ENCODE results near the gene NDUFS6.
"Not testable (repeated sequence)": the region's sequence is repeated elsewhere in the genome, so short reads cannot be mapped to it uniquely, and the experiment has no call there.

NDUFS6 gene

DNA sequence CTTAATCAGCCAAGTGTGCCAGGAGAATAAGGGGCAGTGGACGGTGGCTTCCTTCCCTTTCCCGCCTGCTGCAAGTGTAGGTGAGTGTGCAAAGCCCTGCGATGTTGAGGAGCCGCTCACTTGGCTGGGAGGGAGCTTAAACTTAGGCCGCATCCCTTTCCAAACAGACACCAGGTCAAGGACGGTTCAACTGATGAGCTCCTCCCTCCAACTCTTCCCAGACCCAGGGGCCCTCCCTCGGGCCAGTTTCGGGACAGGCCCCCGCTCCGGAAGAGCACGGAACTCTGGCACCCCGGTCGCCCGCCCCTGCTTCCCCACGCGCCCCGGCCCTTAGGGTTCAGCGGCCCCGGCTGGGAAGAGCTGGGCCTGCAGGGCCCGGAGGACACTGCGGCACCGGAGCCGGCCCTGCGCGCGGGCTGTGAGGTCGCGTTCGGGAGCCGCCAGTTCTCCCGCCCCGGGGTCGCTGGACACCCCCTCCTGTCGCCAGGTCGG lies 2.1 kb upstream of the NDUFS6 start:
- no peak for DNase-seq

- peak; percentile 94 for DNase-seq
These were observed 1.4 kb upstream of the NDUFS6 start, which contains the start of gene MRPL36 for GRCh38 chr5:1799602-1800471. TSS of gene MRPL36 (minus strand) at chr5:1799837. CDS start at chr5:1798935, 902 bp downstream.

GRCh38 chr5:1800472-1801221 lies 560 bp upstream of the NDUFS6 start:
- DNase-seq: peak; percentile 68

DNA sequence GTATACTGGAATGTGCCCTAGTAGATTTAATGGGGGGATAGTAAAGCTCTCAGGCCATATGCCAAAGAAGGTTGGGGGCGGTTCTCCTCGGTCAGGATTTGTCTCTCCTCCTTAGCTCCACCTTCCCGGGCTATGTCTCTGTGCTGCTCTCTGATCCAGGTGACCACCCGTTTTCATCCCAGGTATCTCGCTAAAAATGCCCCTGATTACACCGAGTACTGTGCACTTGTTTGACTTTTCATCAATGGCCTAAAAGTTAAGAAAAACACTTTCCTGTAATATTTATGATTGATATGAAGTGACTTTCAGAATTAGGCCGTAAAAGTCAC lies 724 bp downstream of the NDUFS6 start:
- peak; percentile 26 for DNase-seq

- DNase-seq: no peak
These were observed 2.0 kb downstream of the NDUFS6 start for GRCh38 chr5:1803192-1803591.

DNA sequence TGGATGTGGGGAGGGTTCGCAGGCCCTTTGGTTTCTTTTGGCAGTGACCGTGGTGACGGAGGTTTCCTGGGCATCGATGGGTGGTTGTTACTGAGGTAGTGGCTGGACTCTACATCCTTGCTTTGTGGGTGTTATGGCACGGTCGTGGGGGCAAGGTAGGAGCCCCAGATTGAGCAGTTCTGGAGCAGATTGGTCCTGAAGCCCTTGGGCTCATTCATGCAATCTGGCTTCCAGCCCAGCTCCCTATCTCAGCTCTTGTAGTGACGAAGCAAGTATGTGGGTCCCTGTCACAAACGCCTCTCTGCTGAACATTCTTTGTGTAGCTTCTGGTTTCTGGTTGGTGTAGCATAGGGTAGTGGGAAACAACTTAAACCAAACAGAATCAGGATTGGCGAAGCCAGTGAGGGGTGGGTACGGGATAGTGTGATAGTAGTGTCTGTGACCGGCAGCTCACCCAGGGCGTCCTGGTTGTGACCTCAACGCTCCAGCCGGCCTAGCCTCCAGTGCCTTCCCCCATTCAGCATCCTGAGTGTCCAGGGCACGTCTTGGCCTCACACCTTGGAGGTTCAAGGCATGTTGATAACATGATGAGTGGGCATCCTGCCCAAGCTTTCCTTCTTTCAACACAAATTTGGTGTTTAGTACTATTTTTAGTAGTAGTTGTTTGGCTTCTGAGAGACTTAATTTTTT lies 2.9 kb downstream of the NDUFS6 start:
- DNase-seq: no peak

DNA sequence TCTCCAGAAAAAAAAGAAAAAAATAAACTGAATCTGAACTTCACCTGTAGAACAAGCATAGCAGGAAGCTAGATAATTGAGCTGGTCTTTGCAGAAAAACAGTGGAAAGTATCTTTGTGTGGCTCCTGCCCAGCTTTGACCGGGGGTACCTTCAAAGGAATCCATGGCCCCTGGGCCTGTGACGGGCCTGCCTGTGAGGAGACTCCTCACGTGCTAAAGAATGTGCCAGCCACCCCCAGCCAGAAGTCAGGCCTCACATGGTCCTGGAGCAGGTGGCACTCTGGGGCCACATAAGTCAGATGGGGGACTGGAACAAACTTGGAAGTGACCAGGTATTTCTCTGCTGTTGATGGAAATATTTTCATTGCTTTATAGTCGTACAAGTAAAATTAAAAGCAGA lies 4.1 kb downstream of the NDUFS6 start:
- no peak for DNase-seq

DNA sequence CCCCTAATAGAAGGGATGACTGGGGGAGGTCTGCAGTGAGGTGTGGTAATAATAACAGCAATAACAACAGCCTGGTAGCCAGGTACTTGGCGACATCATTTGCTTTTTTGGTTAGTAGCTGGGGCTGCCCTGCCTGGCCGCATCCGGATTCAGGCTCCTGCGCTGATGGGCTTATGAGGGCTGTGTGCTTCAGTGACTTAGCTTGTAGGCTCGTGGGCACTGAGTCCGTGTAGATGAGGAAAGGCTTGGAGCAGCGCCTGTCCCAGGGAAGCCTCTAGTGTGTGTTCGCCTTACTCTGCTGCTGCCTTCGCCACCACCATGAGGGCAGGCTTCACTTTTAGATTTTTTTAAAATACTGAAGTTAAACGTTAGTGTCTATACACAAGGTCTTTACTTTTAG lies 4.5 kb downstream of the NDUFS6 start:
- DNase-seq: no peak

- DNase-seq: no peak
These were observed 5.0 kb downstream of the NDUFS6 start for GRCh38 chr5:1806199-1806598.

- no peak for DNase-seq
These were observed 5.8 kb downstream of the NDUFS6 start for GRCh38 chr5:1806974-1807373.

DNA sequence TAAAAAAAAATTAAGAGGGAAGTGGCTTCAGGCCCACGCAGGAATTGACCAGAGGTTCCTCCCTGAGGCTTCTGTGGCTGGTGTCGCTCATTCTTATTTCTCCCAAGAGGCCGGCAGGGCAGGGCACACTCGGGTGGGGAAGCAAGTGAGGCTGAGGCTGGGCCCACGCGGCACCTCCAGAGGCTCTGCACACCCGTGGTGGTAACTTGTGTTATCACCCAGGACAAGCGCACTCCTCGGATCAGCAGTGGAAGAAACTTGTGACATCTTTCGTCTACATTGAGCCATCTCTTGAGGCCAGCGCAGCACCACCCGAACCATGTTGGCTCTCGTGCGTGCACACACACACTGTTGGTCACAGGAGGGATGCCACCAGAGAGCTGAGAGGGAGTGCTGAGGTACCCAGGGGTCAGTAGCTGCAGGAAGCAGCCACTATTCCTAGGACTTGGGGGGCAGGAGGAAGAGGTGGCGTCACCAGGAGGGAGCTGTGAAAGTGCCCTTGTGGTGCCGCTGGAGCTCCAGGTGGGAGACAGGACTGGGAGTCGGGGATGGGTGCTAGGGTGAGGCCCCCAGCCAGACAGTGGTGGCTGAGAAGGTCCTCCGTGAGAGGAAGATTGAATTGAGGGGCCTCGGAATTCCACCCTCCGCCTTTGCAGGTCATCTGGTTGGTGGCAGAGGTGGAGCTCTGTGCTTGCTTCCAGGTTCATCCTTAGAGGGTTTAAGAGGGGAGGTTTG lies 6.4 kb downstream of the NDUFS6 start:
- DNase-seq: no peak

- no peak for DNase-seq
These were observed 7.2 kb downstream of the NDUFS6 start for GRCh38 chr5:1808439-1808838.

- DNase-seq: no peak
These were observed 8.3 kb downstream of the NDUFS6 start for GRCh38 chr5:1809416-1810035.

GRCh38 chr5:1810581-1811101 lies 9.4 kb downstream of the NDUFS6 start:
- DNase-seq: no peak

- DNase-seq: no peak
These were observed 13.2 kb downstream of the NDUFS6 start for GRCh38 chr5:1814183-1815020.

DNA sequence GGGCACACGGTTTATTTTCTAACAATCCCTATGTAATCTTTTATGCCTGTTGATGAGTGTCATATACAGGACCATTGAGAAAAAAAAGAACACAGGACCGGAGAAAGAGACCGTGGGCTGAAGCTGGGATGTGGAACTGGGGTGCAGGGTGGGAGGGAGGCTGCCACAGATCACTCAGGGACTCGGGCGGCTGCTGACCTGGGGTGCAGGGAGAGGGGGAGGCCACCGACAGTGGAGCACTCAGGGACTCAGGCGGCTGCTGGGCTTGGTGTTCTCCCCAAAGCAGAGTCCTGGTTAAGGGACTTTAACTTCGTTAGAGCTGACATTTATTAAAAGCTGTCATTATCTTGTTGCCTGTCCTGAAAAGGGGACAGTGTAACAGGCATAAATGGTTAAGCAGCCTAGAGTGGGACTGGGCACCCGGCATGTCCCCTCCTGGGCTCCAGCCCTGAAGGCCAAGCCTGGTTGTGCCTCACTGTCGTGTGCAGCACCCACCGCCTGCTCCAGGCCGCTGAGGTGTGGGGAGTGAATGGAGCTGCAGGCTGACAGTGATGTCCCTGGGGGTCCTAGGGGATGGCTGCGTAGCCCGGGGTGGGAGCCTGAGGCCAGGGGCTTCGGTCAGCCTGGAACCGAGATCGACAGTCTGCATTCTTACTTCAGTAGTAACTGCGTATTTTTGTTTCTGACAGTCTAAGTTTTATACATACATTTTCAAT lies 14.0 kb downstream of the NDUFS6 start:
- no peak for DNase-seq

GRCh38 chr5:1815881-1816292 lies 14.7 kb downstream of the NDUFS6 start:
- no peak for DNase-seq

DNA sequence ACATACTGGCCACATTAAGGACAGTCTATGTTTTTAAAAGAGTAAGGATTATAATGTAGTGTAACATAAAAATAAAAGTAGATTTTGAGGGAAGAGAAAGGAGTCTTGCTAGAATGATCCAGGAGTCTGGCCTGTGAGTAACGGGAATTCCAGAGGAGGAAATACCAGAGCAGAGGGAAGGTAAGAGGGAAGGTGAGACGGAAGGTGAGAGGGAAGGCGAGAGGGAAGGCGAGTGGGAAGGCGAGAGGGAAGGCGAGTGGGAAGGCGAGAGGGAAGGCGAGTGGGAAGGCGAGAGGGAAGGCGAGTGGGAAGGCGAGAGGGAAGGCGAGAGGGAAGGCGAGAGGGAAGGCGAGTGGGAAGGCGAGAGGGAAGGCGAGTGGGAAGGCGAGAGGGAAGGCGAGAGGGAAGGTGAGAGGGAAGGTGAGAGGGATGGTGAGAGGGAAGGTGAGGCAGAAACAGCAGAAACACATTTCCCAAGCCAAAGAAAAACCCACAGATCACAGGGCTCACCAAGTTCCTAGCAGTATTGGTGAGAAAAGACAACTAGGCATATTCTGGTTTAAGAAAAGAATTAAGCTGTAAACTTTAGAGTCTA lies 15.4 kb downstream of the NDUFS6 start:
- not testable (repeated sequence) for DNase-seq

- DNase-seq: no peak
These were observed 16.2 kb downstream of the NDUFS6 start for GRCh38 chr5:1817261-1818043.
